ENCODE data around the gene SNED1. TPM values are rescaled to one million over a fixed set of nuclear protein-coding genes. Genes with fewer than 3 reads are reported as not detected.

Gene SNED1
- total and polyA plus RNA-seq, 2 donors (not counting 1 experiment from before 2014, with no cell fraction given): 27.2 to 39.5 TPM

DNA sequence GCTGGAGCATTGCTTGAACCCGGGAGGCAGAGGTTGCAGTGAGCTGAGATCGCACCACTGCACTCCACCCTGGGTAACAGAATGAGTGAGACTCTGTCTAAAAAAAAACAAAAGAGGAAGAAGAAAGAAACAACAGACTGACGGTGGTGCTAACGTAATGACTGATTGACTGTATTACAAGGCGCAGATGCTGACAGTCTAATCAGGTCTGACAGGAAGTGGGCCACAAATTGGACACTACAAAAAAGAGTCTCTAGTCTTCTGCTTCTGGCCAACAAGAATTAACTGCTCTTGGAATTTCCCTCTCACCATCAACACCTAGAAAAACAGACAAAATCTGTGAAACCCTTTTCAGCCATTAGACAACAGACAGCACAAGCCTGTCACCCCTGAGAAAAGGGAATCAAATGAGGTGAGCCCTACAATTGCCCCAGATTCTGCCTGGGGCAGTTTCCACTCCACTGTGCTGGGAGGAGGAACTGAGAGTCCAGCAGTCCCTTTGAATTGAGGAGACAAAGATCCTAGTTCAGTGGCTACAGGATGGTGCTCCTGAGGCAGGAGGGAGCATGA is 43.3 kb downstream of the SNED1 start:
- Histone ChIP-seq H3K27me3 (ENCODE audit: control insufficient read depth, insufficient read depth, low read length) (no peaks in the 10 kb centered on the region), H4K20me1 (ENCODE audit: control insufficient read depth, extremely low read depth, insufficient read depth, low read length) (no peaks in the 10 kb centered on the region), H3K4me2 (ENCODE audit: extremely low read depth, insufficient read depth, low read length) (no peak overlapping the region), H3K36me3 (ENCODE audit: control insufficient read depth, insufficient read depth, low read length) (peaks cover 11% of the 10 kb centered on the region), H3K4me3 (replicated peaks in 1 of 4; ENCODE audit: control extremely low read depth in 1 of 4, insufficient read depth in 1 of 4, low read depth in 3 of 4, low read length in 4 of 4) (no peak overlapping the region), H3K4me1 (ENCODE audit: control insufficient read depth, extremely low read depth, insufficient read depth, low read length) (no peaks in the 10 kb centered on the region), H3K79me2 (ENCODE audit: control insufficient read depth, insufficient read depth, low read length) (no peaks in the 10 kb centered on the region), H2AFZ (ENCODE audit: low read length) (no peak overlapping the region), H3K27ac (ENCODE audit: insufficient read depth, low read length) (no peak overlapping the region), H3K9me3 (ENCODE audit: control insufficient read depth, insufficient read depth, low read depth, low read length) (no peaks in the 10 kb centered on the region), H3K9ac (ENCODE audit: insufficient read depth, low read length) (no peak overlapping the region)
- DNase-seq (ENCODE audit: low read depth in 2 of 2): no peak
- TF ChIP-seq EZH2 (IDR thresholded peaks at IDR 0.05; ENCODE audit: low read length, missing control alignments) (no peak), CTCF (conservative IDR thresholded peaks at IDR 0.05 in 1 of 2, IDR thresholded peaks at IDR 0.05 in 1 of 2; ENCODE audit: low read depth in 1 of 2, low read length in 2 of 2) (no peak)

- H3K4me2 ChIP-seq (ENCODE audit: extremely low read depth, insufficient read depth, low read length): no peak overlapping the region
- H3K27me3 ChIP-seq (ENCODE audit: control insufficient read depth, insufficient read depth, low read length): no peaks in the 10 kb centered on the region
- H3K79me2 ChIP-seq (ENCODE audit: control insufficient read depth, insufficient read depth, low read length): no peaks in the 10 kb centered on the region
- H3K4me3 ChIP-seq (replicated peaks in 1 of 4; ENCODE audit: control extremely low read depth in 1 of 4, insufficient read depth in 1 of 4, low read depth in 3 of 4, low read length in 4 of 4): no peak overlapping the region
- H4K20me1 ChIP-seq (ENCODE audit: control insufficient read depth, extremely low read depth, insufficient read depth, low read length): no peaks in the 10 kb centered on the region
- H3K4me1 ChIP-seq (ENCODE audit: control insufficient read depth, extremely low read depth, insufficient read depth, low read length): no peaks in the 10 kb centered on the region
- H3K9me3 ChIP-seq (ENCODE audit: control insufficient read depth, insufficient read depth, low read depth, low read length): no peaks in the 10 kb centered on the region
- H3K9ac ChIP-seq (ENCODE audit: insufficient read depth, low read length): no peak overlapping the region
- peaks cover 13% of the 10 kb centered on the region for H3K36me3 ChIP-seq (ENCODE audit: control insufficient read depth, insufficient read depth, low read length)
- TF ChIP-seq CTCF (conservative IDR thresholded peaks at IDR 0.05 in 1 of 2, IDR thresholded peaks at IDR 0.05 in 1 of 2; ENCODE audit: low read depth in 1 of 2, low read length in 2 of 2): no peak
- no peak for TF ChIP-seq EZH2 (IDR thresholded peaks at IDR 0.05; ENCODE audit: low read length, missing control alignments)
- no peak overlapping the region for H2AFZ ChIP-seq (ENCODE audit: low read length)
- DNase-seq (ENCODE audit: low read depth in 2 of 2): peak in 1 of 2 donors; percentile 25
- H3K27ac ChIP-seq (ENCODE audit: insufficient read depth, low read length): no peak overlapping the region
Measured at GRCh38 chr2:241043581-241043980, 45.2 kb downstream of the SNED1 start.

DNA sequence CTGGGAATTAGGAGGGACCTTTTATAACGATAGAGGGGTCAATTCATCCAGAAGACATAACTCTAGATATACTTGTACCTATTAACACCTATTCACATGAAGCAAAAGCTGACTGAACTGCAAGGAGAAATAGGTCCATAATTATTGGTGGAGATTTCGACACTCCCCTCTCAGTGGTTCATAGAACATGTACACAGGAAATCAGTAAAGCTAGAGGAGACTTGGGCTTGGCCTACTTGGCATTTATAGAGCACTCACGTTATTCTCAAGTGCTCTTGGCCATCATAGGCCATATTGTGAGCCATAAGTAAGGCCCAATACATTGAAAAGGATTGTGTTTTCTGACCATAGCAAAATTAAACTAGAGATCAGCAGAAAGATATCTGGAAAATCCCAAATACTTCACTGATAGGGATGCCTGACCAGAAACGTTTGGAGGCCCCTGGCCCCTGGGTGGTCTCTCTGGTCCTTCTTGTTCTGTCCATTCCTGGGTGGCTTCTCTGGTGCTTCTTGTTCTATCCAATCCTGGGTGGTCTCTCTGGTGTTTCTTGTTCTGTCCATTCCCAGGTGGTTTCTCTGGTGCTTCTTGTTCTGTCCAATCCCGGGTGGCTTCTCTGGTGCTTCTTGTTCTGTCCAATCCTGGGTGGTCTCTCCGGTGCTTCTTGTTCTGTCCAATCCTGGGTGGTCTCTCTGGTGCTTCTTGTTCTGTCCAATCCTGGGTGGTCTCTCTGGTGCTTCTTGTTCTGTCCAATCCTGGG is 49.0 kb downstream of the SNED1 start:
- TF ChIP-seq EZH2 (IDR thresholded peaks at IDR 0.05; ENCODE audit: low read length, missing control alignments) (no peak), CTCF (conservative IDR thresholded peaks at IDR 0.05 in 1 of 2, IDR thresholded peaks at IDR 0.05 in 1 of 2; ENCODE audit: low read depth in 1 of 2, low read length in 2 of 2) (no peak)
- Histone ChIP-seq H3K4me3 (replicated peaks in 1 of 4; ENCODE audit: control extremely low read depth in 1 of 4, insufficient read depth in 1 of 4, low read depth in 3 of 4, low read length in 4 of 4) (no peak overlapping the region), H3K9me3 (ENCODE audit: control insufficient read depth, insufficient read depth, low read depth, low read length) (no peaks in the 10 kb centered on the region), H3K27ac (ENCODE audit: insufficient read depth, low read length) (no peak overlapping the region), H3K9ac (ENCODE audit: insufficient read depth, low read length) (no peak overlapping the region), H3K79me2 (ENCODE audit: control insufficient read depth, insufficient read depth, low read length) (no peaks in the 10 kb centered on the region), H3K4me1 (ENCODE audit: control insufficient read depth, extremely low read depth, insufficient read depth, low read length) (no peaks in the 10 kb centered on the region), H3K27me3 (ENCODE audit: control insufficient read depth, insufficient read depth, low read length) (no peaks in the 10 kb centered on the region), H4K20me1 (ENCODE audit: control insufficient read depth, extremely low read depth, insufficient read depth, low read length) (no peaks in the 10 kb centered on the region), H2AFZ (ENCODE audit: low read length) (no peak overlapping the region), H3K36me3 (ENCODE audit: control insufficient read depth, insufficient read depth, low read length) (peaks cover 11% of the 10 kb centered on the region), H3K4me2 (ENCODE audit: extremely low read depth, insufficient read depth, low read length) (no peak overlapping the region)
- DNase-seq (ENCODE audit: low read depth in 2 of 2): no peak
